ENCODE measurements around the gene RUNX3.

Gene RUNX3

GRCh38 chr1:24961961-24962861, 32.1 kb upstream of the RUNX3 start:
- H3K4me3 ChIP-seq (replicated peaks; ENCODE audit: low read depth, low read length) = no peak overlapping the region
- DNase-seq (ENCODE audit: low read depth) = no peak
- no peak for TF ChIP-seq CTCF (IDR thresholded peaks at IDR 0.05; ENCODE audit: low read length, missing control alignments)

GRCh38 chr1:24961334-24961733, 31.3 kb upstream of the RUNX3 start:
- no peak for TF ChIP-seq CTCF (IDR thresholded peaks at IDR 0.05; ENCODE audit: low read length, missing control alignments)
- DNase-seq (ENCODE audit: low read depth) = no peak
- H3K4me3 ChIP-seq (replicated peaks; ENCODE audit: low read depth, low read length) = no peak overlapping the region

GRCh38 chr1:24960071-24960801, 30.2 kb upstream of the RUNX3 start:
- no peak overlapping the region for H3K4me3 ChIP-seq (replicated peaks; ENCODE audit: low read depth, low read length)
- TF ChIP-seq CTCF (IDR thresholded peaks at IDR 0.05; ENCODE audit: low read length, missing control alignments) = no peak
- no peak for DNase-seq (ENCODE audit: low read depth)

GRCh38 chr1:24959623-24959975, 29.5 kb upstream of the RUNX3 start:
- no peak for DNase-seq (ENCODE audit: low read depth)
- no peak overlapping the region for H3K4me3 ChIP-seq (replicated peaks; ENCODE audit: low read depth, low read length)
- no peak for TF ChIP-seq CTCF (IDR thresholded peaks at IDR 0.05; ENCODE audit: low read length, missing control alignments)

GRCh38 chr1:24958766-24959622, 28.9 kb upstream of the RUNX3 start:
- no peak for DNase-seq (ENCODE audit: low read depth)
- no peak for TF ChIP-seq CTCF (IDR thresholded peaks at IDR 0.05; ENCODE audit: low read length, missing control alignments)
- no peak overlapping the region for H3K4me3 ChIP-seq (replicated peaks; ENCODE audit: low read depth, low read length)

- H3K4me3 ChIP-seq (replicated peaks; ENCODE audit: low read depth, low read length) = no peak overlapping the region
- DNase-seq (ENCODE audit: low read depth) = no peak
- no peak for TF ChIP-seq CTCF (IDR thresholded peaks at IDR 0.05; ENCODE audit: low read length, missing control alignments)
Observed at GRCh38 chr1:24957808-24958752, 28.0 kb upstream of the RUNX3 start.

Measured in fibroblast of pulmonary artery (primary cell).